Stimulated activated CD8-positive, alpha-beta memory T cell treated with anti-CD3 and anti-CD28 coated beads, Interleukin-15, amount 100 ng/mL, for 1 hour (primary cell): ENCODE data around the gene TTLL12.
A peak's percentile ranks its signal among the peaks of the same experiment; 100 is the strongest.

ENCODE experiments used
- DNase-seq: peaks from one replicate; pipeline ENCODE4 v3.0.0-alpha.2; 2020; ENCODE audit warnings: low read depth

Gene TTLL12

DNA sequence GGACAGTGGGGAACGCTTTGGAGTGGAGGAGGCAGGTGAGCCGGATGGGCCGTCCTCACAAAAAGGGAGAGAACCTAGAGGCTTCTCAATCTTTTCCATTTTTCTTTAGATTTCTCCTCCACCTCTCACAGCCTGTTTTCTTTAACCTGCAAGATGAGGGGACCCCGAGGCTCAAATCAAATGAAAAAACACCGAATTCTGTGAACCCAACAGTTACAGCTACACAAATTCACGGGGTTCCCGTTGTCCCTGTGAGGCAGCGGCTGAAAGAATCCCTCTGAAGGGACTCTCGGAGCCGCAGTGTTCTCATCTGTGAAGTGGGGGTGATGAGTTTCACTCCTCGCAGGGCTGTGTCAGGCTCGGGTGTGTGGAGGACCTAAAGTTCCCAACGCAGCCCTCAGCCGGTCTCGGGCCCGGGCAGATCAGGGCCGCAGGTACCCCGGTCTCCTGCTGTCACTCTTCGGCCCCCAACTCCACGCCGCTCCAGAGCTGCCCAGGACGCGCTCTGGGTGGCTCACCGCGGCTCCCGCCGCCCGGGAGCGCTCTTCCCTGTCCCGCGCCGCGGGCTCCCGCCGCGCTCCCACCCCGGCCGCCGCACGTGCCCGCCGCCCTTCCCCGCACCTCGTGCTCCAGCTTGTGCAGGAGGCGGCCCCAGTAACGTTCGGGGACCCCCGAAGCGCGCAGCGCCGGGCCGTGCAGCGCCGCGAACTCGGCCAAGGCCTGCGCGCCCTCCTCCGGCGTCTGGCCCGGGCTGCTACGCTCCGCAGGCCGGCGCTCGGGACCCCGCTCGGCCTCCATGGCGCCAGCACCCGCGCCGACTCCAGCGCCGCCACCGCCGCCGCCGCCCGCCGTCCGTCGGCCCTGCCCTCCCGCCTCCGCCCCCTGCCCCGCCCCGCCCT, at the start of gene TTLL12:
TTLL12 (minus strand) TSS at position 863 of the 899 bp plus-strand sequence; CDS start at position 798, 65 bp downstream.
- no peak for DNase-seq

DNA sequence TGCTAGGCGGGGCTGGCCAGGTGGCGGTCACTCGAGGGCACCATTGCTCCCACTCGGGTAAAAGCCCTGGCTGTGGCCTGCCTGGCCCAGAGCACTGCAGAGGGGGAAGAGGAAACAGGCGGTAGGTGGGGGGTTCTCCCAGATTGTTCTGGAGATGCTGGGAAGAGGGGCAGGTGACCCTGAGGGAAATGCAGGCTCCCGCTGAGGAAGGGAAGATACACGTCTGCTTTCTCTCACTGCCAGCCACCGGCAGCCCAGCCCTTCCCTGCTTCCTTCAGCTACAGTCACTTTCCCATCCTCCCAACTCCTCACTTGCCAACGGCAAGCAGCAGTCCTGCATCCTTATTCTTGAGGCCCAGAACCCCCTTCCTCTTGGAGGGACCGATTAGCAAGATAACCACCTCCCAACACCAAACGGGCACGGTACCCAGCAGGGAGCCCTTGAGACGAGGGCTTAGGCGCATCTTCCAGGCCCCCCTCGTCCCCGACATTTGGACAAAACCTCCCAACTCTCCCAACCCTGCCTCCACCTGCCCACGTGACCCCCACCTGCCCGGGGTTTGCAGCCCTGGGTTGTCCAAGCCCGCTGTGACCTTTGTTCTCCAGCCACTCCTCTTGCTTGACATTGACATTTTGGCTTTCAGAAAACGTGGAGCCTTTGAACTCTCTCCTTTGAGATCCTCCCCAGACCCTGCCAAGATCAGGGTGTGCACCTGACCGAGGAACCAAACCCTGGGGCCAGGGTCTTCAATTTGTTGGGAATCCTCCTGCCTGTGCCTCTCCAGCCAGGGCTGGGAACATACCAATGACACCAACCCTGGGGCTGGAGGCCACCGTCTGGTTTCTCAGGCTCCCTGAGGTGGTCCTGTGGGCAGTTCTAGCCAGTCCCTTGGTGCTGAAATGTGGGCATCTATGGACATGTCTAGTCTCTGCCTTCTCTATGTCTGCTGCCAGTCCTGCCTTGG, 48.8 kb upstream of the TTLL12 start:
- no peak for DNase-seq

DNA sequence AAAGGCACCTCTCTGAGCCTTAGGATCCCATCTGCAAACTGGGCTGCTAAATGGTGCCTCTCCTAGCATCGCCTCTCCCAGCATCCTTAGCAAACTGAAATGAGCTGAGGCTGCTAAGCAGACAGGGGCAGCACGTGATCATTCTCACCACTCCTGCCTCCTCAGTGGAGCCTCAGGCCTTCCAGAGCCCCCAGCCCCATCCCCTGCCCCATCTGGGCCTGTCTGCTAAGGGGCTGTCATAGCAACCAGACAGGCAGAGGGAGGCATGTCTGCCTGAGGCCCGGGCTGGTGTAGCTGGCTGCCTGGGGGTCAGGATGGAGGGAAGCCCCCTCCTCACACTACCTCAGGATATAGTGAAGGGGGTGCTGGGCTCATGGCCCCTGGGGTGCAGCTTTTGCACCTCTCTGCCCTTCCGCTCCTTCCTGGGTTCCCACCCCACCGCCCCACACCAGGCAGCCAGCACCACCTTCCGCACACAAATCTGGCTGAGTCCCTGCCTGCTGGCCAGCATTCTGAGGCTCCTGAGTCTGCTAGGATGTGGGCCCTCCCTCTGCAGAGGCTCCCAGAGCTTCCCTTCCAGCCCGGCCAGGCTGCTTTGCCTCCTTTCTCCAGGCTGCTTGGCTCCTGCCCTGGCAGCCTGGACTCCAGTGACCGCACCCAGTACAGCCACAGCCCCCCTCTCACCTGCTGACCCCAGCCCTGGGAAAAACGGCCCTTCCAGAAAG, 47.5 kb upstream of the TTLL12 start:
- DNase-seq, result no peak

DNA sequence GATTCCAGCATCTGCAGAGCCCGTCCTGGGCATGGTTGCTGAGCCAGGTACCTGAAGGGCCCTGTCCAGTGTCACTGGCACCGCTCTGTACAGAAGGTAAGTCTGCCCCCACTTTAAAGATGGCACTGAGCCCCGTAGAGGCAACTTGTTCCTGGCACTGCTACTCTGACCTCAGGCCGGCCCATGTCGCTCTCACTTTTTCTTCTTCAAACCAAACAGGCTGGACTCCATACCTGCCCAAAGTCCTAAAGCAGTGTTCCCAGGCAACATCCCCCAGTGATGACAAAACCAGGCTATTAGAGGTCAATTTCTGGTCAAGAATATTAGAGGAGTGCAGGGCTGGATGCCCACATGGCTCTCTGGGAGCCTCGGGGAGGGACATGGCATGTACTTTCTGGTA, 46.6 kb upstream of the TTLL12 start:
- no peak for DNase-seq

DNA sequence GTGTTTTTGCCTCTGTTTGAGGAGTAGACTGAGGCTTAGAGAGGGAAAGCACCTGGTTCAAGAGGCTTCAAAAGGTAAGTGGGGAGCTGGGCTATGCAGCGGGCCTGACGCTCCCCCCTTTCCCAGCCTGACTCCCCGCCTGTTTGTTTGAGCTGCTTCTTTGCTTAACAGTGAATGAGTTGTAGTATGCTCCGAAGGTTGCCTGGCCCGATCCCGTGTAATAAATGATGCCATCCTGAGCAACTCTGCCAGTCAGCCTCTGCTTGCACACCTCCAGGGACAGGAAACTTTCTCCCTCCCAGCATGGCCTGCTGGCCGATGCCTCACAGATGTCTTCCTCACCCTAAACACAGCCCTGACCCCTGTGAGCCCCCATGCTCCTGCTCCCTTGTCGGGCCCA, 45.5 kb upstream of the TTLL12 start:
- DNase-seq, result no peak

DNA sequence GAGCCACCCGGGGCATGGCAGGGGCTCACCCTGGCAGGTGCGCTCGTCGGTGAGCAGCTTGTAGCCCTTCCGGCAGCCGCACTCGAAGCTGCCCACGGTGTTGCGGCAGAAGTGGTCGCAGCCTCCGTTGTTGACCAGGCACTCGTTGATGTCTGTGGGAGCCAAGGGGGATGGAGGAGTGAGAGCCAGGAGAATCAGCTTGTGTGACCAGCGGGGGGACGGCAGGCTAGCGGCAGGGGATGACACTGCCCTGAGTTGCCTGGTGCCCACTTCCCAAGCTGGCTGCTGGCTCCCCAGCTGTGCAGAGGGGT, 44.7 kb upstream of the TTLL12 start:
- no peak for DNase-seq

DNA sequence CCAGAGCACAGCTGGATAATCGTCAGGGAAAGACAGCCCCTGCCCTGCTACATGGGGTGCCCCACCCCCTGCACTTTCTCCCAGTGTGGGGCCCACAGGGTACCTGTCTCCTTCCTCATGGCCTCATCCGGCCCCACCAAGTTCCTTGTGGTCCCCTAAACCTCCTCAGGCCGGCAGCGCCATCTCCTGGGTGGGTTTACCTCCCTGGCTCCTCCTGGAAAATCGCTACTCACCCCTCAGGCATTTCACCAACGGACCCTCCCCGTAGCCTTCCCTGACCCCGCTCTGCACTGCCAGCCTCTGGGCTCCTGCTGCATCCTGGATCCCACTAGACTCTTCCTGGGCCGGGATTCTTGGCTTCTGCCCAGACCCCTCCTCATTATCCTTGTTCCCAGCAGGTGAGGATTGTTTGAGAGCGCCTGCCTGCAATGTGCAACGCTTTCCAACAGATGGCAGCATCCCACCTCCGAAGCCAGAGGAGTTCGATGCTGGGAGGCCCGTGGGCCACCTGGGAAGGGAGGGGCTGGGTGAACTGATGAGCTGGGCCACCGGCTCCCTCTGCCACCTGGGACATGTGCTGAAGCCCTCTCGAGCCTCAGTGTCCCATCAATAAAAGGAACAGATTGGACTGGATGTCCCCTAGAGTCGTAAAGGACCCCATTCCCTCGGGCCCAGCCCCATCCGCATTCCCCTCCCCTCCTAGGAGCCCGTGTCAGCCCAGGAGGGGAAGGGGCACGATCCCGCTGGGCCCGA, 44.2 kb upstream of the TTLL12 start:
- peak; percentile 37 for DNase-seq

DNA sequence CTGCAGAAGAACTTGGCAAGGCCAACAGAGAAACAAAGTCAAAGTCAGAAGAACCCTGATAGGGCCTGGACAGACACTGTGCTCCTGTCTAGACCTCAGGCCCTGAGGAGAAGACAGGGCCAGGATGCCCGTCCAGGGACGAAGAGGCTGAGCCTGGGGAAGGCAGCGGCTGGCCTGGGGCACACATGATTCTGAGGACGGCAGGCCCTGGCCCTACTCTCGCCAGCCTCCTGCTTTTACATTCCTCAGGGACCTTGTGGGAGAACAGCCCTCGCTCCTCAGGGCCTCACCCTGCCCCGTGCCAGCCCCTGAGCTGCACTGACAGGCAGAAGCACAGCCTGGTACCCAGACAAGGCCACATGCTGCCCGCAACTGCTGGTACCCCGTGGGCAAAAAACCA, 43.6 kb upstream of the TTLL12 start:
- DNase-seq, result no peak

DNA sequence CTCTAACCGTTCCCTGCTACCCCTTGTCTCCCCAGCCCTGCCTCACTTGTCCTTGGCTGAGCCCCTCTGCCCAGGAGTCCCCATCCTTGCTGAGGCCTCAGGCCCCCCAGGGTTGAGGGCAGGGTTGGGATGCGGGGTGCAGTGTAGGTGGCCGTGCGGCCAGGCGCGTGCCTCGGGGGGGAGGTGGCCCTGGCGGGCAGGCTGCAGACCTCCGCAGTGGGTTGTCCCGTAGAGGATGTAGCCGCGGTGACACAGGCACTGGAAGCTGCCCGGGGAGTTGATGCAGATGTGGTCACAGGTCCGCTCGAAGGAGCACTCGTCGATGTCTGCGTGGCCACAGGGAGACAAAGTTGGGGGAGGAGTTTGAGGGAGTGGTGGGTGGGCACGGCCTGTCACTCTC, 41.9 kb upstream of the TTLL12 start:
- no peak for DNase-seq

DNA sequence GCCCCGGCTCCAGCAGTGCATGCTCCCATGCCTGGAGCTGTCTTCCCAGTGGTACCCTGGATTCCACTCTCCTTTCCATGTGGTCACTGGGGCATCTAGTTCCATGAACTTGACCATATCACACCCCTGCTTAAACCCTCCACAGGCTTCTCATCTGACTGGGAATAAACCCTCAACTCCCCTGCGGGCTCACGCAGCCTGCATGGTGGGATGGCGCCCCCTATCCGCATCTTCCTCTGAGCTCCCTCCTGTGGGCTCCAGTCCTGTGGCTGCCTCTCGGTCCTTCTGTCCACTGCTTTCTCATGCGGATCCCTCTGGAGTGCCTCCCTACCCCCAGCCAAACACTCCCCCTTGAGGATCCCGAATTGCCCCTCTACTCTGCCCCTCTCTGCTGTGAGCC, 41.4 kb upstream of the TTLL12 start:
- DNase-seq, result no peak

DNA sequence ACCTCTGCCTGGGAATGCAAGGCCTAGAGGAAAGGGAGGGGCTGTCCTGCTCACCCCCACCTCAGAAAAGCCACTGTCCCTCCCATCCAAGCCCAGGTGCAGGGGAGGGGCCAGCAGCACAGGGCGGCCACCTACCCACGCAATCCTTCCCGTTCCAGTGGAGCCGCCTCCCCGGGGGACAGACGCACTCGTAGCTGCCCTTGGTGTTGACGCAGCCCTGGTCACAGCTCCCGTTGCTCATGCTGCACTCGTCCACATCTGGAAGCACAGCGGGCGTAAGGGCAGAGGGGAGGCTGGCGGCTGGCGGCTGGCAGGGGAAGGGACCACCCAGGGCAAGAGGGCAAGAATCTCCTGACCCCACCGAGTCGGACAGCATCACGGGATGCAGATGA, 40.3 kb upstream of the TTLL12 start:
- DNase-seq, result no peak

DNA sequence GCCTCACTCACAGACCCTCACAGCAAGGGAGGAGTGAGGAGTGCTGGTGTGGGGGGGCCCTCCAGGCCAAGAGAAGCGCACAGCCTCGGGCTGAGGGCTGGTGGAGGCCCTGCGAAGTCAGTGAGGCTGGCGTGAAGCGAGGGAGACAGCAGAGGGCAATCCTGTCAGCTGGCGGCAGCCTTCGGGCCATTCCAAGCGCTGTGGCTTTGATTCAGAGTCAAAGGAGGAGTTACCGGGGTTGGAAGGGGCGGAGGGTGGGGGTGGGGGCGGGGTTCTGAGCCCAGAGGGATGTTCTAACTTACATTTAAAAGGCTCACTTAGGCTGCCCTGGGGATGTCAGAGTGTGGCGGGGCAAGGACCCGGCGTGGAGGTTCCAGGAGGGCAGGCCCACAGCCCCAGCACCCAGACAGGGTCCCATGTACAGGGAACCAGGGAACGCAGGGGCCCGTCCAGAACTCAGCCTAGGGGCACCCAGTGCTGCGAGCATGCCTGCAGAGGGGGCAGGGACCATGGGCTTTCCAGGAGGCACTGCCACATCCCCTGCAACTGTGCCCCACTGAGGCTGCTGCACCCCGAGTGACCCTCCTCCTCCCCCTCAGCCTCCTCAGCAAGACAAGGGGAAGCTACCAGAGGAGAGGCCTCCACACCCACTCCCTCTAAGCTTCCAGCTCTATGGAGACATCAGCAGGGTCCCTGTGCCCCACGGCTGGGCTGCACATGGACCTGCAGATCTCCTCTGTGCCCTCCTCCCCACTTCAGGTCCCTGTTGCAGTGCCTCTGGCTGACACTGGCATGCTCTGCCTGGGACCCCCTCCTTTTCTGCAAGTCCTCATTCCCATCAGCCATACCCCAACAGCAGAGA, 39.7 kb upstream of the TTLL12 start:
- DNase-seq, result no peak

DNA sequence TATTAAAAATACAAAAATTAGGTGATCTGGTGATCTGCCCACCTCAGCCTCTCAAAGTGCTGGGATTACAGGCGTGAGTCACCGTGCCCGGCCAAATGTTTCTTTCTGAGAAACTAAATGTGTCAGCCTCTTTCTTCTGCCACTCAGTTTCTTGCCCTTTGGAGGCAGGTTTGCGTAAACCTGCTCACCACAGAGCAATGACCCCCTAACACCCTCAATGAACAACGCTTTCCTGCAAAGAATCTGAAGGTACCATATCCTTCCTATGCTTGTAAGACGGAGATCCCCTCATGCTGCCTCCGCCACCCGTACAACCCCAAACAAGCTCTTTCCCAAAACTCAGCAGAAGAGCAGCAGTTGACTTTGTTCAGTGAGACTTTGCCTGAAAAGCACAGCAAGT, 38.7 kb upstream of the TTLL12 start:
- DNase-seq, result no peak

DNA sequence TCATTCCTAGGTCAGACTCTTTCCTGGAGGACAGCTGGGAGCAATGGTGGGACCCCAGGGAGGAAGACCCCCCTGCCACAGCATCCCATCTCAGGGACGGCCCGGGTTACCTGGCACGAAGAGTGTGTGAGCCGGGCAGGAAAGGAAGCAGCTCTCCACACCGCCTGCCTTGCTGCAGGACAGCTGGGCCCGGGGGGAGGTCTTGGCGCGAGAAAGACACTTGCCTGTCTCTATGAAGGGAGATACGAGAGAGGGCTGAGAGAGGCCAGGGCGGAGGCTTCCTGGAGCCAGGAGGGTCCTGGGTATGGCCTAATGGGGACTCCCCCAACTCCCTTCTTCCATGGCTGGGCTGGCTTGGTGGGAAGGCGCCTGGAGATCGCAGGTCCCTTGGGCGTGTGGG, 36.1 kb upstream of the TTLL12 start:
- no peak for DNase-seq

DNA sequence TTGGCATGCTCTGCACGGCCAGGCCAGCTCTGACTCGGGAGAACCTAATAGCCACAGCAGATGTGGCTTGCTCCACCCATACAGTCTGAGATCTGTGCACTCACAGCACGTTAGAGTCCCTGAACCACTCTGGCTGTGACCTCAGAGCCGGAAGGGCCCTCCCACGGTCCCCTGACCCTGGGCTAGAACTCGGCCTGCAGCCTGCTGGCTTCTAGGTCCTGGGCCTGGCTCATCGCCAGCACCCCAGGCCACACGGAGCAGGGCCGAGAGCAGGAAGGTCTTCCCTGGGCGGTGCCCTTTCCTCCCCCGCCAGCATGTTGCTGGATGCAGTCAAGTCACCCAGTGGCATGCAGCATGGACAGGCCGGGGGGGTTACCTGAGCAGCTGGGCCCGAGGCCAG, 35.3 kb upstream of the TTLL12 start:
- no peak for DNase-seq

DNA sequence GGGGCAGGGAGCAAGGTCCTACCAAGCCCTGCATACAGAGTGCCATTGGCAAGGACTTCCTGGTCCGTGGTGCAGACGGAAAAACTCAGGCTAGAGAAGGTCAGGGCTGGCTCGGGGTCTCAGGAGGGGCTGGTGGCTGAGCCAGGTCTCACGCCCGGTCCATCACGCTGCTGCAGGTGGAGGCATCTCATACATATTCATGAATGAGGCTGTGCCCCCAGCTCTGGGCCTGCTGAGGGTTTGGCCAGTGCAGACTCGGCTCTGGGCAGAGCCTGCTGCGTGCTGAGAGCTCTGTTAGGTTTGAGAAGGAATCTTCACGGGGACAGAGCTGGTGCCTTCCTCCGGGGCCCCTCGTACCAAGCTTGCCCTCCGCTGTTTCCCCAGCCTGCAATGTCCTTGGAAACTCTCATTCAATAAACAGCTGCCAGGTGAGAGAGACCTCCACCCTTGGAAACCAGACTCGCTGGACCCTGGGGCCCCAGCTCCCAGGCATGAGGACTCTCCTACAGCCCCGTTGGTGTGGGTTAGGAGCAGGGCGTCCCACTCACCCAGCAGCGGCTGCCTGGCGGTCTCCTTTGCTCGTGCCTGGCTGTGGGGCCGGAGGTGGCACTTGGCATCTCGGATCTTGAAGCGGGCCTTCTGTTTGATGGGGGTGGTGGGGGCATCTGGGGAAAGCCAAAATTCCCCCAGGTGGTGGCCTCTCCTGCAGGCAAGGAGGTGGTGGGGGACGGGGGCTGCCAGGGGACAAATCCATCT, 33.9 kb upstream of the TTLL12 start:
- no peak for DNase-seq

DNA sequence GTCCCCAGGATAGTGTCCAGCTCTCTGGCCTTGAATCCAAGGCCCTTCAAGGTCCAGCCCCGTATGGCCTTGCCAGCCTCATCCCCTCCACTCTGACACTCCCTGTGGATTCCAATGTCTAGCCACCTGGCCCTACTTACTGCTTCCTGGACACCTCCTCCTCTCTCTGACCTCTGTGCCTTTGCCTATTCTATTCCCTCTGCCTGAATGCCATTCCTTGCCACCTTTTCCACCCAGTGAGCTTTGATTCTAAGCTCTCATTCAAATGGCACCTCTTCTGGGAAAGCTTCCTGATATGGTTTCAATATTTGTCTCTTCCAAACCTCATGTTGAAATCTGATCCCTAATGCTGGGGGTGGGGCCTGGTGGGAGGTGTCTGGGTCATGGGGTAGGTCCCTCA, 31.9 kb upstream of the TTLL12 start:
- DNase-seq, result no peak

DNA sequence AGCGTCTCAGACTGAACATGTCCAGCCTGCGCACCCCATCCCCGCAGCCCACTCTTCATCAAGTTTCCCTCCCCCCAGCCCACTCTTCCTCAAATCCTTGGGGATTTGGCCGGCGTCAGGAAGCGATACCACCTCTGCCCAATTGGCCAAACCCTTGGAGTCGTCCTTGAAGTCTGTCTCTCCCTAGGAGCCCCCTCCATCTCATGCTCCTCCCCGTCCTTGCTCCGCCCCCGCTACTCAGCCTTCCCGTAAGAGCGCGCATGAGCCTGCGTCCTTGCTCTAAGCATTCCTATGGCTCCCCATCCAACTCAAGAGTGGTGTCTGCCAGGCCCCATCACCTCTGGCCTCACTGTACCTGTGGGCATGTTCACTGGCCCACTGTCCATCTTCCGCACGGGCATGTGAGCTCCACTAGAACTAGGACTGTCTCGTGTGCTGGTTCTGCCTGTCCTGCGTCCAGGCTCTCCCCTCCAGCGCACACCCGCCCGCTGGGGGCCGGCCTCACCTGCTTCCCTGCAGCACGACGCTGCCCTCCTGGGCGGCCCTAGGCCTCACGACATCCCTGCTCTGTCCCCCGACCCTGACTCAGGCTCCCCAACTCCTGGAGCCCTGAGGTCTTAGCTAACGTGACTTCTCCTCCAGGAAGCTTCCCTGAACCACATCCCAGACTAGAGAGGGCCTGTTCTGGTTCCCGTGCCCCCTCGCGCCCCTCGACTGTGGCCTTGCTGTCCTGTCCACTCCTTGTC, 30.5 kb upstream of the TTLL12 start:
- no peak for DNase-seq

DNA sequence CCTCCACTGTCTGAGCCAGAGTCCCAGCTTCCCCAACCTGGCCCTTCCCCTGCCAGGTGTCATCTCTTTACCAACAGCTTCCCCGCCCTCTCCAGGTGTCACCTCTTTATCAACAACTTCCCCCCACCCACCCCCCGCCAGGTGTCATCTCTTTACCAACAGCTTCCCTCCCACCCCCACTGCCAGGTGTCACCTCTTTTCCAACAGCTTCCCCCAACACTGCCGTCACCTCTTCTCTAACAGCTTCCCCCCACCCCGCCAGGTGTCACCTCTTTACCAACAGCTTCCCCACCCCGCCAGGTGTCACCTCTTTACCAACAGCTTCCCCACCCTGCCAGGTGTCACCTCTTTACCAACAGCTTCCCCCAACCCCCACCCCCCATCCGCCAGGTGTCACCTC, 29.8 kb upstream of the TTLL12 start:
- no peak for DNase-seq
